ENCODE measurements around the gene OR51E1.

The OR51E1 gene

GRCh38 chr11:4654635-4655369, 11.0 kb downstream of the OR51E1 start:
- no peak for DNase-seq

- no peak for DNase-seq
These were observed 15.1 kb downstream of the OR51E1 start for GRCh38 chr11:4658629-4659445.

GRCh38 chr11:4662876-4663275, 19.1 kb downstream of the OR51E1 start:
- DNase-seq, result no peak

GRCh38 chr11:4664183-4664582, 20.4 kb downstream of the OR51E1 start:
- no peak for DNase-seq

GRCh38 chr11:4664786-4665185, 21.0 kb downstream of the OR51E1 start:
- no peak for DNase-seq

- DNase-seq, result no peak
These were observed 21.6 kb downstream of the OR51E1 start for GRCh38 chr11:4665424-4665823.

- no peak for DNase-seq
These were observed 28.0 kb downstream of the OR51E1 start for GRCh38 chr11:4671741-4672140.

- DNase-seq, result no peak
These were observed 28.7 kb downstream of the OR51E1 start for GRCh38 chr11:4672470-4672869.

- no peak for DNase-seq
These were observed 30.0 kb downstream of the OR51E1 start for GRCh38 chr11:4673781-4674180.

- DNase-seq, result no peak
These were observed 34.2 kb downstream of the OR51E1 start for GRCh38 chr11:4677948-4678347.

- no peak for DNase-seq
These were observed 36.6 kb downstream of the OR51E1 start for GRCh38 chr11:4680341-4680740.

GRCh38 chr11:4682623-4683419, 39.0 kb downstream of the OR51E1 start:
- no peak for DNase-seq

GRCh38 chr11:4684631-4685285, 41.0 kb downstream of the OR51E1 start:
- no peak for DNase-seq

- no peak for DNase-seq
These were observed 51.7 kb downstream of the OR51E1 start for GRCh38 chr11:4695442-4695841.

- DNase-seq, result no peak
These were observed 53.8 kb downstream of the OR51E1 start, which contains the start of gene OR51E2 for GRCh38 chr11:4697585-4697984. Gene OR51E2, minus strand, starts transcription at chr11:4697853. Its CDS starts 15,142 bp downstream, at chr11:4682711.

GRCh38 chr11:4699697-4700435, 56.1 kb downstream of the OR51E1 start:
- no peak for DNase-seq

- DNase-seq, result no peak
These were observed 56.6 kb downstream of the OR51E1 start for GRCh38 chr11:4700436-4700820.

GRCh38 chr11:4704054-4704789, 60.4 kb downstream of the OR51E1 start, which contains the start of gene MMP26:
Gene MMP26, plus strand, starts transcription at chr11:4704784.
- DNase-seq, result no peak

- DNase-seq, result no peak
These were observed 61.1 kb downstream of the OR51E1 start for GRCh38 chr11:4704790-4705334.
